H1 (cell line): ENCODE data around the gene TMEM163.
A peak's percentile ranks its signal among the peaks of the same experiment; 100 is the strongest.

ENCODE experiments used
- ASH2L ChIP-seq: fragments of 200-600, 300-600 bp; sonication (generic); IDR thresholded peaks from one replicate; pipeline ENCODE4 v1.7.1; 2017; ENCODE audit warnings: low read length
- CTCF ChIP-seq, 3 experiments: IDR thresholded peaks; 1 replicate in 2 of 3; 2 replicates in 1 of 3; pipeline versions ENCODE4 v1.5.1 to v1.6.1; 2011; ENCODE audit warnings: low read length in 3 of 3, mild to moderate bottlenecking in 3 of 3, inconsistent platforms in 2 of 3, low read depth in 1 of 3, moderate library complexity in 1 of 3; ENCODE audit not compliant: insufficient read depth in 1 of 3; ENCODE audit errors: control extremely low read depth in 1 of 3
- JUN ChIP-seq: IDR thresholded peaks from 2 replicates; pipeline ENCODE4 v1.6.1; 2011; ENCODE audit warnings: low read depth, mild to moderate bottlenecking, improper control_type of control experiment, low read length
- SP2 ChIP-seq: IDR thresholded peaks from 2 replicates; pipeline ENCODE4 v1.6.1; 2012; ENCODE audit warnings: mild to moderate bottlenecking, low read length, inconsistent platforms
- YY1 ChIP-seq: IDR thresholded peaks from 2 replicates; pipeline ENCODE4 v1.6.1; 2011; ENCODE audit warnings: low read depth, mild to moderate bottlenecking, low read length

DNA sequence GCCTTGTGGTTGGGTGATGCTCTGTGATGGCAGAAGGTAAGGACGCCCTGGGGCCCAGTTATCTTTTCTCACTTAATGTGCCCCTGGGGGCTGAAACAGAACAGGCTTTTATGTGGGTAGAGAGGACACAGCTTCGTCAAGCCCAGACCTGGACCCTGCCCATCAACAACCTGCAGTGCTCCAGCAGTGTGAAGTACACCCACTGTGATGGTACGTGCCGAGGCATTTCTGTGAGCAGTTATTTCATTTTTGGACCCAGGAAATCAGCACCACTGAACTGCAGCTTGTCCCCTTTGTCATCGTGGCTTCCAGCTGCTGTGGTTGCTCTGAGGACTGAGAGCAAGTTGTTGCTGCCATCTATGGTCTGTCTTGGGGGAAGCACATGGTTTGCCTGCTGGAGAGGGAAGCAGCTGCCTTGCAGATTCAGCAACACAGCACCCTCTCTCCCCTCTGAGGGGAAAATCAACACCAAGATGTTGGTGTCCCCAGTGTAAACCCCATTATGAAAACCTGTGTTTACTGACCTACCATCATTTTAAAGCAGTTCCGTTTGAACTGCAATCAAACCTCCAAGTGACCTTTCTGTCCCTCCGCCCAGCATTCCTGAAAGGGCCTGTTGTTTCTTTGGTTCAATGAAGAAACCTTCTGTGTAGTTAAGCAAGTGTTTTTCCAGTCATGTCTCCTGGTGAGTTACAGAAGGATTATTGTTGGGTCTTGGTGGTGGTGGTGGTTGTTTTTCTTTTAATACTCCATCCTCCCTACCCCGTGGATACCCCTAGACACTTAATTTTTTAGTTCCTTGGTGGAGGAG is 306.8 kb downstream of the TMEM163 start:
- TF ChIP-seq CTCF (IDR thresholded peaks at IDR 0.05; ENCODE audit: control extremely low read depth in 1 of 3, insufficient read depth in 1 of 3, low read depth in 1 of 3, low read length in 3 of 3) (peak; percentile 71 to 92 (median 73)), ASH2L (no peak), JUN (no peak), YY1 (no peak), SP2 (no peak)
